Measurements from ENCODE around the gene TMOD1.
"Not testable (repeated sequence)": the region's sequence is repeated elsewhere in the genome, so short reads cannot be mapped to it uniquely, and the experiment has no call there.

The TMOD1 gene

GRCh38 chr9:97584778-97585177, 83.3 kb downstream of the TMOD1 start:
- not testable (repeated sequence) for H3K4me1 ChIP-seq (ENCODE audit: insufficient read depth, low read length); H3K9me3 ChIP-seq (ENCODE audit: control insufficient read depth, insufficient read depth, low read length); H3K36me3 ChIP-seq (ENCODE audit: insufficient read depth, low read length); H3K9ac ChIP-seq (ENCODE audit: low read depth, low read length)

- H3K9ac ChIP-seq (ENCODE audit: low read depth, low read length) = peak overlapping the region; percentile 30; the same call in 1 of the 2 replicates
- H3K36me3 ChIP-seq (ENCODE audit: insufficient read depth, low read length); H3K4me1 ChIP-seq (ENCODE audit: insufficient read depth, low read length); H3K9me3 ChIP-seq (ENCODE audit: control insufficient read depth, insufficient read depth, low read length): not testable (repeated sequence)
These were observed 85.4 kb downstream of the TMOD1 start for GRCh38 chr9:97586909-97587308.

GRCh38 chr9:97591535-97591934, 90.1 kb downstream of the TMOD1 start:
- H3K9ac ChIP-seq (ENCODE audit: low read depth, low read length) = no peak overlapping the region
- no peaks in the 10 kb centered on the region for H3K4me1 ChIP-seq (ENCODE audit: insufficient read depth, low read length)
- no peaks in the 10 kb centered on the region for H3K36me3 ChIP-seq (ENCODE audit: insufficient read depth, low read length)
- H3K9me3 ChIP-seq (ENCODE audit: control insufficient read depth, insufficient read depth, low read length) = no peaks in the 10 kb centered on the region

- Histone ChIP-seq H3K9ac (ENCODE audit: low read depth, low read length) (no peak overlapping the region), H3K9me3 (ENCODE audit: control insufficient read depth, insufficient read depth, low read length) (no peaks in the 10 kb centered on the region), H3K4me1 (ENCODE audit: insufficient read depth, low read length) (no peaks in the 10 kb centered on the region), H3K36me3 (ENCODE audit: insufficient read depth, low read length) (no peaks in the 10 kb centered on the region)
These were observed 90.7 kb downstream of the TMOD1 start for GRCh38 chr9:97592126-97592525.

GRCh38 chr9:97593960-97594359, 92.5 kb downstream of the TMOD1 start:
- H3K36me3 ChIP-seq (ENCODE audit: insufficient read depth, low read length) = no peaks in the 10 kb centered on the region
- H3K9me3 ChIP-seq (ENCODE audit: control insufficient read depth, insufficient read depth, low read length) = no peaks in the 10 kb centered on the region
- H3K9ac ChIP-seq (ENCODE audit: low read depth, low read length) = no peak overlapping the region
- no peaks in the 10 kb centered on the region; the same call in 1 of the 2 replicates for H3K4me1 ChIP-seq (ENCODE audit: insufficient read depth, low read length)

GRCh38 chr9:97594381-97594921, 93.0 kb downstream of the TMOD1 start:
- Histone ChIP-seq H3K36me3 (ENCODE audit: insufficient read depth, low read length) (no peaks in the 10 kb centered on the region), H3K4me1 (ENCODE audit: insufficient read depth, low read length) (no peaks in the 10 kb centered on the region; the same call in 1 of the 2 replicates), H3K9me3 (ENCODE audit: control insufficient read depth, insufficient read depth, low read length) (no peaks in the 10 kb centered on the region), H3K9ac (ENCODE audit: low read depth, low read length) (no peak overlapping the region)

- Histone ChIP-seq H3K4me1 (ENCODE audit: insufficient read depth, low read length) (no peaks in the 10 kb centered on the region; the same call in 1 of the 2 replicates), H3K9me3 (ENCODE audit: control insufficient read depth, insufficient read depth, low read length) (no peaks in the 10 kb centered on the region), H3K36me3 (ENCODE audit: insufficient read depth, low read length) (peaks cover 4% of the 10 kb centered on the region), H3K9ac (ENCODE audit: low read depth, low read length) (no peak overlapping the region)
These were observed 95.4 kb downstream of the TMOD1 start for GRCh38 chr9:97596906-97597305.

- H3K36me3 ChIP-seq (ENCODE audit: insufficient read depth, low read length) = peaks cover 8% of the 10 kb centered on the region
- no peak overlapping the region for H3K9ac ChIP-seq (ENCODE audit: low read depth, low read length)
- no peaks in the 10 kb centered on the region for H3K9me3 ChIP-seq (ENCODE audit: control insufficient read depth, insufficient read depth, low read length)
- H3K4me1 ChIP-seq (ENCODE audit: insufficient read depth, low read length) = no peaks in the 10 kb centered on the region; the same call in 1 of the 2 replicates
These were observed 97.2 kb downstream of the TMOD1 start for GRCh38 chr9:97598461-97599288.

GRCh38 chr9:97599314-97599846, 97.9 kb downstream of the TMOD1 start:
- Histone ChIP-seq H3K9ac (ENCODE audit: low read depth, low read length) (no peak overlapping the region), H3K4me1 (ENCODE audit: insufficient read depth, low read length) (no peaks in the 10 kb centered on the region; the same call in 1 of the 2 replicates), H3K36me3 (ENCODE audit: insufficient read depth, low read length) (peaks cover 8% of the 10 kb centered on the region), H3K9me3 (ENCODE audit: control insufficient read depth, insufficient read depth, low read length) (no peaks in the 10 kb centered on the region)

GRCh38 chr9:97600531-97601227, 99.2 kb downstream of the TMOD1 start:
- Histone ChIP-seq H3K4me1 (ENCODE audit: insufficient read depth, low read length) (no peaks in the 10 kb centered on the region; the same call in 1 of the 2 replicates), H3K36me3 (ENCODE audit: insufficient read depth, low read length) (peaks cover 14% of the 10 kb centered on the region), H3K9me3 (ENCODE audit: control insufficient read depth, insufficient read depth, low read length) (no peaks in the 10 kb centered on the region), H3K9ac (ENCODE audit: low read depth, low read length) (no peak overlapping the region)

GRCh38 chr9:97601228-97601898, 99.9 kb downstream of the TMOD1 start:
- H3K9ac ChIP-seq (ENCODE audit: low read depth, low read length) = no peak overlapping the region
- H3K36me3 ChIP-seq (ENCODE audit: insufficient read depth, low read length) = peaks cover 14% of the 10 kb centered on the region
- no peaks in the 10 kb centered on the region; the same call in 1 of the 2 replicates for H3K4me1 ChIP-seq (ENCODE audit: insufficient read depth, low read length)
- no peaks in the 10 kb centered on the region for H3K9me3 ChIP-seq (ENCODE audit: control insufficient read depth, insufficient read depth, low read length)

- Histone ChIP-seq H3K36me3 (ENCODE audit: insufficient read depth, low read length) (peaks cover 14% of the 10 kb centered on the region), H3K9me3 (ENCODE audit: control insufficient read depth, insufficient read depth, low read length) (no peaks in the 10 kb centered on the region), H3K9ac (ENCODE audit: low read depth, low read length) (no peak overlapping the region), H3K4me1 (ENCODE audit: insufficient read depth, low read length) (no peaks in the 10 kb centered on the region; the same call in 1 of the 2 replicates)
These were observed 101.0 kb downstream of the TMOD1 start for GRCh38 chr9:97602430-97602829.

- no peaks in the 10 kb centered on the region for H3K4me1 ChIP-seq (ENCODE audit: insufficient read depth, low read length)
- H3K9me3 ChIP-seq (ENCODE audit: control insufficient read depth, insufficient read depth, low read length) = no peaks in the 10 kb centered on the region
- H3K9ac ChIP-seq (ENCODE audit: low read depth, low read length) = no peak overlapping the region
- H3K36me3 ChIP-seq (ENCODE audit: insufficient read depth, low read length) = peaks cover 18% of the 10 kb centered on the region
These were observed 103.6 kb downstream of the TMOD1 start for GRCh38 chr9:97604901-97605645.

All from ES-I3 (cell line).